ENCODE measurements around the gene CST8. TPM values are rescaled to one million over a fixed set of nuclear protein-coding genes. Genes with fewer than 3 reads are reported as not detected.

CST8 gene
- total RNA-seq, 1 donor from 2014 or later = not detected

- DNase-seq (ENCODE audit: low read depth in 2 of 2) = no peak
Observed at GRCh38 chr20:23475395-23475794, 15.5 kb upstream of the CST8 start.

- DNase-seq (ENCODE audit: low read depth in 2 of 2) = no peak
Observed at GRCh38 chr20:23476015-23476754, 14.7 kb upstream of the CST8 start.

- DNase-seq (ENCODE audit: low read depth in 2 of 2) = no peak
Observed at GRCh38 chr20:23477223-23477622, 13.7 kb upstream of the CST8 start.

- no peak for DNase-seq (ENCODE audit: low read depth in 2 of 2)
Observed at GRCh38 chr20:23479043-23479442, 11.9 kb upstream of the CST8 start.

GRCh38 chr20:23482138-23482537 is 8.8 kb upstream of the CST8 start:
- no peak for DNase-seq (ENCODE audit: low read depth in 2 of 2)

- no peak for DNase-seq (ENCODE audit: low read depth in 2 of 2)
Observed at GRCh38 chr20:23484081-23484480, 6.8 kb upstream of the CST8 start.

GRCh38 chr20:23488470-23488869 is 2.4 kb upstream of the CST8 start:
- no peak for DNase-seq (ENCODE audit: low read depth in 2 of 2)

GRCh38 chr20:23488996-23489395 is 1.9 kb upstream of the CST8 start:
- DNase-seq (ENCODE audit: low read depth in 2 of 2) = no peak

- DNase-seq (ENCODE audit: low read depth in 2 of 2) = no peak
Observed at GRCh38 chr20:23492292-23492691, 1.4 kb downstream of the CST8 start.

GRCh38 chr20:23493172-23493772 is 2.4 kb downstream of the CST8 start:
- no peak for DNase-seq (ENCODE audit: low read depth in 2 of 2)

- DNase-seq (ENCODE audit: low read depth in 2 of 2) = no peak
Observed at GRCh38 chr20:23497536-23497935, 6.6 kb downstream of the CST8 start.

- DNase-seq (ENCODE audit: low read depth in 2 of 2) = no peak
Observed at GRCh38 chr20:23501926-23502325, 11.0 kb downstream of the CST8 start.

- no peak for DNase-seq (ENCODE audit: low read depth in 2 of 2)
Observed at GRCh38 chr20:23503649-23504048, 12.7 kb downstream of the CST8 start.

GRCh38 chr20:23507346-23507745 is 16.4 kb downstream of the CST8 start:
- no peak for DNase-seq (ENCODE audit: low read depth in 2 of 2)

- no peak for DNase-seq (ENCODE audit: low read depth in 2 of 2)
Observed at GRCh38 chr20:23508449-23509229, 17.7 kb downstream of the CST8 start.

- DNase-seq (ENCODE audit: low read depth in 2 of 2) = no peak
Observed at GRCh38 chr20:23509247-23509913, 18.5 kb downstream of the CST8 start.

- DNase-seq (ENCODE audit: low read depth in 2 of 2) = no peak
Observed at GRCh38 chr20:23510000-23510590, 19.2 kb downstream of the CST8 start.

- no peak for DNase-seq (ENCODE audit: low read depth in 2 of 2)
Observed at GRCh38 chr20:23513164-23513563, 22.2 kb downstream of the CST8 start.

- DNase-seq (ENCODE audit: low read depth in 2 of 2) = no peak
Observed at GRCh38 chr20:23514848-23515247, 23.9 kb downstream of the CST8 start.

- no peak for DNase-seq (ENCODE audit: low read depth in 2 of 2)
Observed at GRCh38 chr20:23515250-23515939, 24.5 kb downstream of the CST8 start.

- no peak for DNase-seq (ENCODE audit: low read depth in 2 of 2)
Observed at GRCh38 chr20:23517719-23518118, 26.8 kb downstream of the CST8 start.
